Breast epithelium (tissue), 4 donors: ENCODE measurements around the gene SLC44A1. TPM values are rescaled to one million over a fixed set of nuclear protein-coding genes. Genes with fewer than 3 reads are reported as not detected.

Experiments
- DNase-seq, 2 donors: peaks; one replicate each; pipeline ENCODE4 v3.0.0-alpha.2; 2019; ENCODE audit warnings: low spot score in 2 of 2
- H3K27ac ChIP-seq, 2 donors: fragments of 200-600 bp; sonication (generic) in 1 of 2; one replicate each; pipeline ENCODE4 v1.5.1; 2016 to 2019; ENCODE audit warnings: mild to moderate bottlenecking in 1 of 2
- H3K27me3 ChIP-seq, 2 donors: fragments of 200-600 bp; sonication (generic) in 1 of 2; one replicate each; pipeline versions ENCODE4 v1.5.1 to v1.6.0; 2017 to 2019; ENCODE audit warnings: control low read depth in 1 of 2, mild to moderate bottlenecking in 1 of 2
- H3K36me3 ChIP-seq: fragments of 200-600 bp; one replicate; pipeline ENCODE4 v1.5.1; 2019
- H3K4me1 ChIP-seq, 2 donors: fragments of 200-600 bp; sonication (generic); one replicate each; pipeline ENCODE4 v1.5.1; 2016 to 2019; ENCODE audit warnings: control low read depth in 1 of 2
- H3K4me3 ChIP-seq, 3 donors: fragments of 200-600 bp; sonication (generic); 1 replicate in 2 of 3; 2 replicates in 1 of 3; pipeline ENCODE4 v1.5.1; 2016 to 2019; ENCODE audit warnings: mild to moderate bottlenecking in 3 of 3, moderate library complexity in 2 of 3
- H3K9me3 ChIP-seq, 2 donors: fragments of 200-600 bp; sonication (generic) in 1 of 2; one replicate each; pipeline ENCODE4 v1.5.1; 2016 to 2019; ENCODE audit warnings: control low read depth in 1 of 2
- CTCF ChIP-seq, 3 donors: fragments of 450-650 bp; IDR thresholded peaks; one replicate each; pipeline ENCODE4 v1.5.1; 2016 to 2017; ENCODE audit warnings: antibody characterized with exemption in 3 of 3, mild to moderate bottlenecking in 3 of 3, moderate library complexity in 3 of 3
- POLR2A ChIP-seq: fragments of 450-650 bp; IDR thresholded peaks from one replicate; pipeline ENCODE4 v1.6.1; 2016; ENCODE audit warnings: antibody characterized with exemption, mild to moderate bottlenecking, moderate library complexity
- POLR2AphosphoS5 ChIP-seq, 3 donors: sonication (generic); formaldehyde crosslinking; IDR thresholded peaks; one replicate each; pipeline ENCODE4 v1.6.1; 2017; ENCODE audit warnings: antibody characterized with exemption in 3 of 3
- intact Hi-C: fragments of 100-400 bp; cut with DNase I; formaldehyde crosslinking; loops from one replicate; pipeline ENCODE4 v1.15.1; 2023; ENCODE audit warnings: low total_unique reads
- total RNA-seq, 3 donors: library from RNA; depleted of rRNA; stranded (reverse); fragments of >200 nt; gene quantifications; one replicate each; pipeline ENCODE4 v1.1.0, GENCODE V29; 2016

SLC44A1 gene
- total RNA-seq, 3 donors from 2014 or later = 53.7 to 62.6 (median 61.1) TPM

GRCh38 chr9:105431424-105432246, 187.2 kb downstream of the SLC44A1 start:
- H3K9me3 ChIP-seq = no peaks in the 10 kb centered on the region
- H3K4me3 ChIP-seq = no peak overlapping the region
- H3K36me3 ChIP-seq = no peaks in the 10 kb centered on the region
- no peaks in the 10 kb centered on the region for H3K4me1 ChIP-seq
- no peak overlapping the region for H3K27ac ChIP-seq
- DNase-seq = no peak
- H3K27me3 ChIP-seq = no peaks in the 10 kb centered on the region
- TF ChIP-seq CTCF (IDR thresholded peaks at IDR 0.05) (no peak), POLR2AphosphoS5 (IDR thresholded peaks at IDR 0.05) (no peak), POLR2A (no peak)
- intact Hi-C loops = no loop called here

- Histone ChIP-seq H3K4me3 (no peak overlapping the region), H3K27ac (no peak overlapping the region), H3K4me1 (no peaks in the 10 kb centered on the region), H3K9me3 (no peaks in the 10 kb centered on the region), H3K27me3 (no peaks in the 10 kb centered on the region), H3K36me3 (no peaks in the 10 kb centered on the region)
- no peak for TF ChIP-seq POLR2AphosphoS5 (IDR thresholded peaks at IDR 0.05)
- TF ChIP-seq POLR2A = no peak
- no peak for TF ChIP-seq CTCF (IDR thresholded peaks at IDR 0.05)
- no peak for DNase-seq
- intact Hi-C loops = no loop called here
Observed at GRCh38 chr9:105432247-105432842, 187.9 kb downstream of the SLC44A1 start.

GRCh38 chr9:105435453-105435852, 191.0 kb downstream of the SLC44A1 start:
- intact Hi-C loops = no loop called here
- Histone ChIP-seq H3K27ac (no peak overlapping the region), H3K36me3 (no peaks in the 10 kb centered on the region), H3K9me3 (no peaks in the 10 kb centered on the region), H3K27me3 (no peaks in the 10 kb centered on the region), H3K4me1 (no peaks in the 10 kb centered on the region), H3K4me3 (no peak overlapping the region)
- no peak for DNase-seq
- TF ChIP-seq POLR2A = no peak
- TF ChIP-seq POLR2AphosphoS5 (IDR thresholded peaks at IDR 0.05) = no peak
- no peak for TF ChIP-seq CTCF (IDR thresholded peaks at IDR 0.05)

- H3K9me3 ChIP-seq = no peaks in the 10 kb centered on the region
- no peaks in the 10 kb centered on the region for H3K36me3 ChIP-seq
- no peak overlapping the region for H3K4me3 ChIP-seq
- no peaks in the 10 kb centered on the region for H3K27me3 ChIP-seq
- TF ChIP-seq CTCF (IDR thresholded peaks at IDR 0.05) = no peak
- no peak for TF ChIP-seq POLR2AphosphoS5 (IDR thresholded peaks at IDR 0.05)
- TF ChIP-seq POLR2A = no peak
- no peak overlapping the region for H3K27ac ChIP-seq
- no peaks in the 10 kb centered on the region for H3K4me1 ChIP-seq
- intact Hi-C loops = no loop called here
- DNase-seq = no peak
Observed at GRCh38 chr9:105436783-105437182, 192.3 kb downstream of the SLC44A1 start.

- no peak for TF ChIP-seq POLR2A
- no peak for TF ChIP-seq CTCF (IDR thresholded peaks at IDR 0.05)
- no peak for TF ChIP-seq POLR2AphosphoS5 (IDR thresholded peaks at IDR 0.05)
- intact Hi-C loops = no loop called here
Observed at GRCh38 chr9:105437704-105438103, 193.3 kb downstream of the SLC44A1 start.

More at GRCh38 chr9:105437704-105438103, 193.3 kb downstream of the SLC44A1 start:
- H3K36me3 ChIP-seq = no peaks in the 10 kb centered on the region
- no peaks in the 10 kb centered on the region for H3K4me1 ChIP-seq
- H3K4me3 ChIP-seq = no peak overlapping the region
- no peak for DNase-seq
- no peaks in the 10 kb centered on the region for H3K9me3 ChIP-seq
- no peaks in the 10 kb centered on the region for H3K27me3 ChIP-seq
- no peak overlapping the region for H3K27ac ChIP-seq
